Activated T-cell treated with anti-CD3 and anti-CD28 coated beads for 4 hours (primary cell): Measurements from ENCODE around the gene PLA2G5.

Experiments
- DNase-seq: peaks from one replicate; pipeline ENCODE4 v3.0.0-alpha.2; 2020

The PLA2G5 gene

GRCh38 chr1:20093303-20093702 lies 23.3 kb downstream of the PLA2G5 start:
- no peak for DNase-seq

- DNase-seq: no peak
These were observed 24.0 kb downstream of the PLA2G5 start for GRCh38 chr1:20093940-20094391.

- DNase-seq: no peak
These were observed 25.8 kb downstream of the PLA2G5 start for GRCh38 chr1:20095564-20096434.

- DNase-seq: no peak
These were observed 26.9 kb downstream of the PLA2G5 start for GRCh38 chr1:20096840-20097447.

- no peak for DNase-seq
These were observed 29.5 kb downstream of the PLA2G5 start for GRCh38 chr1:20099533-20099932.

- no peak for DNase-seq
These were observed 30.8 kb downstream of the PLA2G5 start for GRCh38 chr1:20100632-20101355.

- DNase-seq: no peak
These were observed 32.9 kb downstream of the PLA2G5 start for GRCh38 chr1:20102875-20103274.

GRCh38 chr1:20105856-20106255 lies 35.9 kb downstream of the PLA2G5 start:
- DNase-seq: no peak

GRCh38 chr1:20107351-20107750 lies 37.4 kb downstream of the PLA2G5 start:
- DNase-seq: no peak

- no peak for DNase-seq
These were observed 37.8 kb downstream of the PLA2G5 start for GRCh38 chr1:20107796-20108195.

- DNase-seq: no peak
These were observed 38.6 kb downstream of the PLA2G5 start for GRCh38 chr1:20108366-20109123.

GRCh38 chr1:20109223-20109856 lies 39.3 kb downstream of the PLA2G5 start:
- DNase-seq: no peak

- no peak for DNase-seq
These were observed 40.7 kb downstream of the PLA2G5 start for GRCh38 chr1:20110679-20111078.

- no peak for DNase-seq
These were observed 41.5 kb downstream of the PLA2G5 start for GRCh38 chr1:20111452-20111851.

GRCh38 chr1:20112279-20113000 lies 42.4 kb downstream of the PLA2G5 start:
- no peak for DNase-seq

GRCh38 chr1:20114021-20114648 lies 44.1 kb downstream of the PLA2G5 start:
- DNase-seq: no peak

GRCh38 chr1:20115479-20115878 lies 45.5 kb downstream of the PLA2G5 start:
- no peak for DNase-seq

- DNase-seq: no peak
These were observed 45.9 kb downstream of the PLA2G5 start for GRCh38 chr1:20115916-20116315.

GRCh38 chr1:20117236-20117635 lies 47.2 kb downstream of the PLA2G5 start:
- DNase-seq: no peak

- no peak for DNase-seq
These were observed 49.4 kb downstream of the PLA2G5 start, which contains the start of gene PLA2G2D for GRCh38 chr1:20119347-20119746. TSS of gene PLA2G2D (minus strand) at chr1:20119536. CDS start at chr1:20119498, 38 bp downstream.

GRCh38 chr1:20120796-20121195 lies 50.8 kb downstream of the PLA2G5 start:
- DNase-seq: no peak
